HepG2 (cell line): Measurements from ENCODE around the gene ANO4. TPM values are rescaled to one million over a fixed set of nuclear protein-coding genes. Genes with fewer than 3 reads are reported as not detected.

Experiments
- ATAC-seq: fragments of 200-7000 bp; cut with Tn5 transposase; 3 replicates; pipeline ENCODE4 v1.9.1; 2020; ENCODE audit warnings: mild to moderate bottlenecking, moderate library complexity
- BruUV-seq: library from RNA; stranded (reverse); fragments of 400-500 nt; replicated peaks from 2 replicates; lab custom pipeline; 2021; lab: Mats Ljungman, UMichigan
- CTCF ChIA-PET: fragments of 300-600 bp; formaldehyde crosslinking; extraction: SDS; loops from one replicate; lab custom pipeline; 2021; ENCODE audit warnings: low total read pairs, inconsistent platforms, low intra/inter-chr PET ratio; lab: Yijun Ruan, JAX
- POLR2A ChIA-PET: fragments of 350-600 bp; sonication (Branson Sonifier 250); formaldehyde crosslinking; loops from one replicate; lab custom pipeline; 2020; ENCODE audit warnings: antibody characterized with exemption, inconsistent platforms; lab: Yijun Ruan, JAX
- DNase-seq: peaks from one replicate; pipeline ENCODE4 v3.0.0-alpha.2; 2015; ENCODE audit warnings: low spot score
- FAIRE-seq: peaks from 3 replicates; lab custom pipeline; 2011; peaks lifted over from hg19 to GRCh38; lab: Jason Lieb, UNC
- H2AFZ ChIP-seq: one replicate; pipeline ENCODE4 v1.6.1; 2011; ENCODE audit warnings: low read length, inconsistent platforms
- H3K27ac ChIP-seq: fragments of 300-600 bp; 3 replicates; pipeline ENCODE4 v1.8.0; 2011; ENCODE audit warnings: mixed run types, mild to moderate bottlenecking, mixed read lengths, low read length, inconsistent platforms; ENCODE audit not compliant: insufficient read depth; ENCODE audit errors: extremely low read length
- H3K27me3 ChIP-seq, 2 experiments: fragments of 200-600 bp in 1 of 2; 2 replicates in 1 of 2; 3 replicates in 1 of 2; pipeline versions ENCODE4 v1.6.0 to v1.8.0; 2011; ENCODE audit warnings: low read length in 2 of 2, mild to moderate bottlenecking in 2 of 2, moderate library complexity in 2 of 2, inconsistent platforms in 1 of 2; ENCODE audit not compliant: insufficient read depth in 2 of 2, control insufficient read depth in 1 of 2
- H3K36me3 ChIP-seq, 2 experiments: fragments of 200-600 bp in 1 of 2; replicated peaks in 1 of 2; 2 replicates in 1 of 2; 3 replicates in 1 of 2; pipeline versions ENCODE4 v1.5.1 to v1.8.0; 2011; ENCODE audit warnings: low read length in 2 of 2, inconsistent platforms in 1 of 2; ENCODE audit not compliant: insufficient read depth in 2 of 2, control insufficient read depth in 1 of 2
- H3K4me1 ChIP-seq: 2 replicates; pipeline ENCODE4 v1.5.1; 2012; ENCODE audit warnings: low read length, inconsistent platforms; ENCODE audit not compliant: insufficient read depth
- H3K4me2 ChIP-seq: 2 replicates; pipeline ENCODE4 v1.6.0; 2011; ENCODE audit warnings: low read depth, low read length, inconsistent platforms
- H3K4me3 ChIP-seq, 3 experiments: fragments of 200-600 bp in 1 of 3; sonication (generic), shearing (Covaris generic) in 1 of 3; replicated peaks in 1 of 3; 2 replicates each; pipeline ENCODE4 v1.5.1; 2011 to 2016; ENCODE audit warnings: low read length in 3 of 3, inconsistent platforms in 2 of 3, low read depth in 2 of 3, mild to moderate bottlenecking in 2 of 3, control low read depth in 1 of 3, mixed read lengths in 1 of 3; ENCODE audit not compliant: insufficient read depth in 1 of 3
- H3K79me2 ChIP-seq: one replicate; pipeline ENCODE4 v1.6.1; 2011; ENCODE audit warnings: low read length, inconsistent platforms; ENCODE audit not compliant: insufficient read depth
- H3K9ac ChIP-seq: 2 replicates; pipeline ENCODE4 v1.6.0; 2011; ENCODE audit warnings: mild to moderate bottlenecking, low read depth, low read length, inconsistent platforms; ENCODE audit not compliant: insufficient read depth
- H3K9me3 ChIP-seq: 2 replicates; pipeline ENCODE4 v1.5.1; 2012; ENCODE audit warnings: mild to moderate bottlenecking, low read length
- H4K20me1 ChIP-seq: 2 replicates; pipeline ENCODE4 v1.6.0; 2011; ENCODE audit warnings: inconsistent platforms, mild to moderate bottlenecking, low read length, moderate library complexity; ENCODE audit not compliant: insufficient read depth
- DPF2 ChIP-seq: sonication (generic); formaldehyde crosslinking; IDR thresholded peaks from 2 replicates; pipeline ENCODE4 v1.4.0; 2020; ENCODE audit warnings: mild to moderate bottlenecking, low read depth, missing genetic modification reagents, borderline replicate concordance
- ELF3 ChIP-seq: IDR thresholded peaks from 2 replicates; pipeline ENCODE4 v1.6.1; 2016; ENCODE audit warnings: missing genetic modification reagents, missing compliant biosample characterization
- NPAS2 ChIP-seq: sonication (generic); formaldehyde crosslinking; IDR thresholded peaks from 2 replicates; pipeline ENCODE4 v1.8.0; 2022; ENCODE audit warnings: mild to moderate bottlenecking, missing genetic modification reagents, borderline replicate concordance
- PRPF4 ChIP-seq: fragments of 200-400 bp; formaldehyde crosslinking; IDR thresholded peaks from 2 replicates; pipeline ENCODE4 v1.6.1; 2016; ENCODE audit warnings: low read length, low read depth; ENCODE audit not compliant: poor library complexity, severe bottlenecking
- SMYD3 ChIP-seq: sonication (generic); formaldehyde crosslinking; IDR thresholded peaks from 2 replicates; pipeline ENCODE4 v1.8.1; 2023; ENCODE audit warnings: mild to moderate bottlenecking, missing genetic modification reagents
- TBX2 ChIP-seq: sonication (generic); formaldehyde crosslinking; IDR thresholded peaks from 2 replicates; pipeline ENCODE4 v1.5.0; 2020; ENCODE audit warnings: missing genetic modification reagents, mild to moderate bottlenecking, borderline replicate concordance
- ZNF484 ChIP-seq: sonication (generic); formaldehyde crosslinking; IDR thresholded peaks from 2 replicates; pipeline ENCODE4 v1.5.1; 2020; ENCODE audit warnings: mild to moderate bottlenecking, low read depth, missing genetic modification reagents, borderline replicate concordance
- ZNF543 ChIP-seq: sonication (generic); formaldehyde crosslinking; IDR thresholded peaks from 2 replicates; pipeline ENCODE4 v1.4.0; 2020; ENCODE audit warnings: mild to moderate bottlenecking, missing genetic modification reagents
- ZNF567 ChIP-seq: sonication (generic); formaldehyde crosslinking; IDR thresholded peaks from 2 replicates; pipeline ENCODE4 v1.8.1; 2023; ENCODE audit warnings: mild to moderate bottlenecking, missing genetic modification reagents, borderline replicate concordance
- in situ Hi-C: cut with HindIII; loops from 2 replicates; pipeline ENCODE4 v1.10.0; 2017; ENCODE audit warnings: low pct_unique_long_range_greater_than_20kb; ENCODE audit not compliant: extremely low pct_ligation_motif_present
- intact Hi-C: fragments of 100-400 bp; cut with micrococcal nuclease; formaldehyde crosslinking; loops from one replicate; pipeline ENCODE4 v1.10.0; 2022; ENCODE audit not compliant: unreplicated experiment
- polyA plus RNA-seq, 8 experiments: library from polyadenylated mRNA; depleted of rRNA in 3 of 8; stranded (reverse) in 7 of 8; unstranded in 1 of 8; fragments of >200 nt; fragmentation: Illumina TruSeq in 4 of 8; extraction: Trizol in 4 of 8; gene quantifications; 2 replicates each; pipeline versions ENCODE4 v1.2.1 to v1.2.3, GENCODE V29; 2011 to 2016; ENCODE audit warnings: low read depth in 4 of 8, missing spikeins in 1 of 8, mixed read lengths in 1 of 8; ENCODE audit not compliant: insufficient read depth in 1 of 8
- total RNA-seq, 5 experiments: library from RNA; depleted of rRNA; stranded (reverse); fragments of >200 nt; fragmentation: Illumina TruSeq; extraction: Trizol; gene quantifications; 2 replicates each; pipeline ENCODE4 v1.2.3, GENCODE V29; 2016; ENCODE audit warnings: low read depth in 1 of 5
- TF ChIP-seq, protein P1 (sequence below): sonication (generic); formaldehyde crosslinking; IDR thresholded peaks from one replicate; pipeline ENCODE4 v1.5.1; 2020; ENCODE audit warnings: mild to moderate bottlenecking, missing genetic modification reagents; ENCODE audit errors: not compliant biosample characterization
- TF ChIP-seq, protein P2 (sequence below): sonication (generic); formaldehyde crosslinking; IDR thresholded peaks from 2 replicates; pipeline ENCODE4 v1.4.0; 2020; ENCODE audit warnings: low read depth, mild to moderate bottlenecking, missing genetic modification reagents

ANO4 gene
- total and polyA plus RNA-seq, 2 of the 13 experiments (the other 11 are each of a cell fraction or from before 2014, with no cell fraction given), result not detected

DNA sequence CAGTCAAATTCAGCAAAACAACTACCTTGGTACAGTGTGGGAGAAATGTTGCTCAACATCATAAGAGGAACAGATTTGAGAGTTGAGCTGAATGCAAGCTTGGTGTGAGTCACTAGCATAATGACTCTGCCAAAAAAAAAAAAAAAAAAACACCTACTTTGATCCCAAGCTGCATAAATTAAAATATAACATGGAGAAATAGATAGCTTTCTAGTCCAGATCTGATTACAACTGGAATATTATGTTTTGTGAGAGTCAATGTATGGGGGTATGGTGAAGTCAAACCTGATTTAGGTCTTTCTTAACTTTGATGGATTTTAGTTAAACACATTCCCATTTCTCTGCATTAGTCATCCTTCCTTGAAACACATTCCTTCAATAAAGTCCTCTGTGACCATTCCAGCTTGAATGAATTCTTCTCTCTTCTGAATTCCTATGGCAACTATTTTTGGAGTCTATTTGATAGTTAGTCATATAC, 227.4 kb downstream of the ANO4 start:
- Histone ChIP-seq H3K4me3 (no peak overlapping the region), H3K9me3 (no peaks in the 10 kb centered on the region), H3K36me3 (no peaks in the 10 kb centered on the region), H4K20me1 (no peaks in the 10 kb centered on the region), H3K27me3 (no peaks in the 10 kb centered on the region), H3K79me2 (no peaks in the 10 kb centered on the region), H2AFZ (no peak overlapping the region), H3K9ac (no peak overlapping the region)
- ATAC-seq, result no peak
- peak; percentile 5 for DNase-seq
- ChIA-PET POLR2A (no interaction called here), CTCF (no interaction called here)
- no peak for FAIRE-seq
- intact Hi-C loops, result no loop called here
- no TSS peak for BruUV-seq
- TF ChIP-seq DPF2 (no peak), ELF3 (no peak), ZNF567 (CRISPR knock-in tag) (no peak), TBX2 (CRISPR knock-in tag) (no peak), PRPF4 (no peak), ZNF484 (CRISPR knock-in tag) (no peak), NPAS2 (CRISPR knock-in tag) (no peak), ZNF543 (no peak), SMYD3 (CRISPR knock-in tag) (no peak)
- TF ChIP-seq, protein P1, sequence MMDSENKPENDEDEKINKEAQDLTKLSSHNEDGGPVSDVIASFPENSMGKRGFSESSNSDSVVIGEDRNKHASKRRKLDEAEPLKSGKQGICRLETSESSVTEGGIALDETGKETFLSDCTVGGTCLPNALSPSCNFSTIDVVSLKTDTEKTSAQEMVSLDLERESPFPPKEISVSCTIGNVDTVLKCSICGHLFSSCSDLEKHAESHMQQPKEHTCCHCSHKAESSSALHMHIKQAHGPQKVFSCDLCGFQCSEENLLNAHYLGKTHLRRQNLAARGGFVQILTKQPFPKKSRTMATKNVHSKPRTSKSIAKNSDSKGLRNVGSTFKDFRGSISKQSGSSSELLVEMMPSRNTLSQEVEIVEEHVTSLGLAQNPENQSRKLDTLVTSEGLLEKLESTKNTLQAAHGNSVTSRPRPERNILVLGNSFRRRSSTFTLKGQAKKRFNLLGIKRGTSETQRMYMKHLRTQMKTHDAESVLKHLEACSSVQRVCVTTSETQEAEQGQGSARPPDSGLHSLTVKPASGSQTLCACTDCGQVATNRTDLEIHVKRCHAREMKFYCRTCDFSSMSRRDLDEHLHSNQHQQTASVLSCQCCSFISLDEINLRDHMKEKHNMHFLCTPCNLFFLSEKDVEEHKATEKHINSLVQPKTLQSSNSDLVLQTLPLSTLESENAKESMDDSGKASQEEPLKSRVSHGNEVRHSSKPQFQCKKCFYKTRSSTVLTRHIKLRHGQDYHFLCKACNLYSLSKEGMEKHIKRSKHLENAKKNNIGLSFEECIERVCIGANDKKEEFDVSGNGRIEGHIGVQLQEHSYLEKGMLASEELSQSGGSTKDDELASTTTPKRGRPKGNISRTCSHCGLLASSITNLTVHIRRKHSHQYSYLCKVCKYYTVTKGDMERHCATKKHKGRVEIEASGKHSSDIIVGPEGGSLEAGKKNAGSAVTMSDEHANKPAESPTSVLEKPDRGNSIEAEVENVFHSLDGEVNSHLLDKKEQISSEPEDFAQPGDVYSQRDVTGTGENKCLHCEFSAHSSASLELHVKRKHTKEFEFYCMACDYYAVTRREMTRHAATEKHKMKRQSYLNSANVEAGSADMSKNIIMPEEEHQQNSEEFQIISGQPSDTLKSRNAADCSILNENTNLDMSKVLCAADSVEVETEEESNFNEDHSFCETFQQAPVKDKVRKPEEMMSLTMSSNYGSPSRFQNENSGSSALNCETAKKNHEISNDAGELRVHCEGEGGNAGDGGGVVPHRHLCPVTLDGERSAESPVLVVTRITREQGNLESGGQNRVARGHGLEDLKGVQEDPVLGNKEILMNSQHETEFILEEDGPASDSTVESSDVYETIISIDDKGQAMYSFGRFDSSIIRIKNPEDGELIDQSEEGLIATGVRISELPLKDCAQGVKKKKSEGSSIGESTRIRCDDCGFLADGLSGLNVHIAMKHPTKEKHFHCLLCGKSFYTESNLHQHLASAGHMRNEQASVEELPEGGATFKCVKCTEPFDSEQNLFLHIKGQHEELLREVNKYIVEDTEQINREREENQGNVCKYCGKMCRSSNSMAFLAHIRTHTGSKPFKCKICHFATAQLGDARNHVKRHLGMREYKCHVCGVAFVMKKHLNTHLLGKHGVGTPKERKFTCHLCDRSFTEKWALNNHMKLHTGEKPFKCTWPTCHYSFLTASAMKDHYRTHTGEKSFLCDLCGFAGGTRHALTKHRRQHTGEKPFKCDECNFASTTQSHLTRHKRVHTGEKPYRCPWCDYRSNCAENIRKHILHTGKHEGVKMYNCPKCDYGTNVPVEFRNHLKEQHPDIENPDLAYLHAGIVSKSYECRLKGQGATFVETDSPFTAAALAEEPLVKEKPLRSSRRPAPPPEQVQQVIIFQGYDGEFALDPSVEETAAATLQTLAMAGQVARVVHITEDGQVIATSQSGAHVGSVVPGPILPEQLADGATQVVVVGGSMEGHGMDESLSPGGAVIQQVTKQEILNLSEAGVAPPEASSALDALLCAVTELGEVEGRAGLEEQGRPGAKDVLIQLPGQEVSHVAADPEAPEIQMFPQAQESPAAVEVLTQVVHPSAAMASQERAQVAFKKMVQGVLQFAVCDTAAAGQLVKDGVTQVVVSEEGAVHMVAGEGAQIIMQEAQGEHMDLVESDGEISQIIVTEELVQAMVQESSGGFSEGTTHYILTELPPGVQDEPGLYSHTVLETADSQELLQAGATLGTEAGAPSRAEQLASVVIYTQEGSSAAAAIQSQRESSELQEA (CRISPR knock-in tag), result no peak
- TF ChIP-seq, protein P2, sequence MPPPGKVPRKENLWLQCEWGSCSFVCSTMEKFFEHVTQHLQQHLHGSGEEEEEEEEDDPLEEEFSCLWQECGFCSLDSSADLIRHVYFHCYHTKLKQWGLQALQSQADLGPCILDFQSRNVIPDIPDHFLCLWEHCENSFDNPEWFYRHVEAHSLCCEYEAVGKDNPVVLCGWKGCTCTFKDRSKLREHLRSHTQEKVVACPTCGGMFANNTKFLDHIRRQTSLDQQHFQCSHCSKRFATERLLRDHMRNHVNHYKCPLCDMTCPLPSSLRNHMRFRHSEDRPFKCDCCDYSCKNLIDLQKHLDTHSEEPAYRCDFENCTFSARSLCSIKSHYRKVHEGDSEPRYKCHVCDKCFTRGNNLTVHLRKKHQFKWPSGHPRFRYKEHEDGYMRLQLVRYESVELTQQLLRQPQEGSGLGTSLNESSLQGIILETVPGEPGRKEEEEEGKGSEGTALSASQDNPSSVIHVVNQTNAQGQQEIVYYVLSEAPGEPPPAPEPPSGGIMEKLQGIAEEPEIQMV (CRISPR knock-in tag), result no peak
- TF ChIP-seq, all 625 proteins: peak for 0
- H3K27ac ChIP-seq, result no peak overlapping the region
- in situ Hi-C loops, result no loop called here
- H3K4me2 ChIP-seq, result no peak overlapping the region
- no peaks in the 10 kb centered on the region for H3K4me1 ChIP-seq
